Measurements from ENCODE around the gene STN1. TPM values are rescaled to one million over a fixed set of nuclear protein-coding genes. Genes with fewer than 3 reads are reported as not detected.

Gene STN1
- total and polyA plus RNA-seq, 2 donors (not counting 1 experiment from before 2014, with no cell fraction given) = 21.7 to 36.5 TPM

- Histone ChIP-seq H3K79me2 (ENCODE audit: control insufficient read depth, insufficient read depth, low read length) (peaks cover 30% of the 10 kb centered on the region), H3K36me3 (ENCODE audit: control insufficient read depth, insufficient read depth, low read length) (no peaks in the 10 kb centered on the region), H3K27me3 (ENCODE audit: control insufficient read depth, insufficient read depth, low read length) (no peaks in the 10 kb centered on the region), H3K4me2 (ENCODE audit: extremely low read depth, insufficient read depth, low read length) (peak overlapping the region; percentile 95), H3K4me1 (ENCODE audit: control insufficient read depth, extremely low read depth, insufficient read depth, low read length) (peaks cover 33% of the 10 kb centered on the region), H3K4me3 (replicated peaks in 1 of 4; ENCODE audit: control extremely low read depth in 1 of 4, insufficient read depth in 1 of 4, low read depth in 3 of 4, low read length in 4 of 4) (peak overlapping the region; percentile 78 to 86 (median 80)), H4K20me1 (ENCODE audit: control insufficient read depth, extremely low read depth, insufficient read depth, low read length) (no peaks in the 10 kb centered on the region), H2AFZ (ENCODE audit: low read length) (peak overlapping the region; percentile 37), H3K9ac (ENCODE audit: insufficient read depth, low read length) (peak overlapping the region; percentile 71), H3K27ac (ENCODE audit: insufficient read depth, low read length) (peak overlapping the region; percentile 87), H3K9me3 (ENCODE audit: control insufficient read depth, insufficient read depth, low read depth, low read length) (no peaks in the 10 kb centered on the region)
- TF ChIP-seq, protein P1, sequence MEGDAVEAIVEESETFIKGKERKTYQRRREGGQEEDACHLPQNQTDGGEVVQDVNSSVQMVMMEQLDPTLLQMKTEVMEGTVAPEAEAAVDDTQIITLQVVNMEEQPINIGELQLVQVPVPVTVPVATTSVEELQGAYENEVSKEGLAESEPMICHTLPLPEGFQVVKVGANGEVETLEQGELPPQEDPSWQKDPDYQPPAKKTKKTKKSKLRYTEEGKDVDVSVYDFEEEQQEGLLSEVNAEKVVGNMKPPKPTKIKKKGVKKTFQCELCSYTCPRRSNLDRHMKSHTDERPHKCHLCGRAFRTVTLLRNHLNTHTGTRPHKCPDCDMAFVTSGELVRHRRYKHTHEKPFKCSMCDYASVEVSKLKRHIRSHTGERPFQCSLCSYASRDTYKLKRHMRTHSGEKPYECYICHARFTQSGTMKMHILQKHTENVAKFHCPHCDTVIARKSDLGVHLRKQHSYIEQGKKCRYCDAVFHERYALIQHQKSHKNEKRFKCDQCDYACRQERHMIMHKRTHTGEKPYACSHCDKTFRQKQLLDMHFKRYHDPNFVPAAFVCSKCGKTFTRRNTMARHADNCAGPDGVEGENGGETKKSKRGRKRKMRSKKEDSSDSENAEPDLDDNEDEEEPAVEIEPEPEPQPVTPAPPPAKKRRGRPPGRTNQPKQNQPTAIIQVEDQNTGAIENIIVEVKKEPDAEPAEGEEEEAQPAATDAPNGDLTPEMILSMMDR (conservative IDR thresholded peaks at IDR 0.05 in 1 of 2, IDR thresholded peaks at IDR 0.05 in 1 of 2; ENCODE audit: low read depth in 1 of 2, low read length in 2 of 2) = peak in 1 of 2 donors; percentile 26
- no peak for TF ChIP-seq EZH2 (IDR thresholded peaks at IDR 0.05; ENCODE audit: low read length, missing control alignments)
- peak; percentile 41 to 60 for DNase-seq (ENCODE audit: low read depth in 2 of 2)
These were observed 63.1 kb downstream of the STN1 start for GRCh38 chr10:103854686-103855391.

GRCh38 chr10:103854265-103854685 lies 63.7 kb downstream of the STN1 start:
- H3K4me1 ChIP-seq (ENCODE audit: control insufficient read depth, extremely low read depth, insufficient read depth, low read length) = peaks cover 37% of the 10 kb centered on the region

More at GRCh38 chr10:103854265-103854685, 63.7 kb downstream of the STN1 start:
- Histone ChIP-seq H3K27me3 (ENCODE audit: control insufficient read depth, insufficient read depth, low read length) (no peaks in the 10 kb centered on the region), H3K4me3 (replicated peaks in 1 of 4; ENCODE audit: control extremely low read depth in 1 of 4, insufficient read depth in 1 of 4, low read depth in 3 of 4, low read length in 4 of 4) (peak overlapping the region; percentile 78 to 86 (median 80)), H2AFZ (ENCODE audit: low read length) (peak overlapping the region; percentile 37), H3K36me3 (ENCODE audit: control insufficient read depth, insufficient read depth, low read length) (no peaks in the 10 kb centered on the region), H3K9me3 (ENCODE audit: control insufficient read depth, insufficient read depth, low read depth, low read length) (no peaks in the 10 kb centered on the region), H3K9ac (ENCODE audit: insufficient read depth, low read length) (peak overlapping the region; percentile 71), H4K20me1 (ENCODE audit: control insufficient read depth, extremely low read depth, insufficient read depth, low read length) (no peaks in the 10 kb centered on the region), H3K27ac (ENCODE audit: insufficient read depth, low read length) (peak overlapping the region; percentile 87), H3K4me2 (ENCODE audit: extremely low read depth, insufficient read depth, low read length) (peak overlapping the region; percentile 95), H3K79me2 (ENCODE audit: control insufficient read depth, insufficient read depth, low read length) (peaks cover 30% of the 10 kb centered on the region)
- peak in 1 of 2 donors; percentile 68 for DNase-seq (ENCODE audit: low read depth in 2 of 2)
- no peak for TF ChIP-seq EZH2 (IDR thresholded peaks at IDR 0.05; ENCODE audit: low read length, missing control alignments)
- TF ChIP-seq, protein P1 (conservative IDR thresholded peaks at IDR 0.05 in 1 of 2, IDR thresholded peaks at IDR 0.05 in 1 of 2; ENCODE audit: low read depth in 1 of 2, low read length in 2 of 2) = peak in 1 of 2 donors; percentile 24
